Psoas muscle (tissue), 8 donors: ENCODE data around the gene TRMT1L. TPM values are rescaled to one million over a fixed set of nuclear protein-coding genes. Genes with fewer than 3 reads are reported as not detected.

Experiments used
- ATAC-seq, 4 donors: fragments of 200-7000 bp; cut with Tn5 transposase; one replicate each; pipeline ENCODE4 v1.9.1; 2020; ENCODE audit warnings: moderate library complexity in 3 of 4, mild to moderate bottlenecking in 2 of 4
- DNase-seq, 2 donors: peaks; one replicate each; pipeline ENCODE4 v3.0.0-alpha.2; 2020
- H3K27ac ChIP-seq: fragments of 200-600 bp; one replicate; pipeline ENCODE4 v1.8.0; 2022
- H3K27me3 ChIP-seq, 3 donors: fragments of 200-600 bp in 1 of 3; one replicate each; pipeline versions ENCODE4 v1.6.1 to v1.8.0; 2013 to 2022; ENCODE audit warnings: low read length in 2 of 3, mild to moderate bottlenecking in 2 of 3, moderate library complexity in 1 of 3; ENCODE audit not compliant: insufficient read depth in 3 of 3
- H3K36me3 ChIP-seq, 2 donors: fragments of 200-600 bp in 1 of 2; one replicate each; pipeline versions ENCODE4 v1.6.1 to v1.8.0; 2013 to 2022; ENCODE audit warnings: low read depth in 1 of 2, mild to moderate bottlenecking in 1 of 2, moderate library complexity in 1 of 2; ENCODE audit not compliant: insufficient read depth in 1 of 2
- H3K4me1 ChIP-seq: fragments of 200-600 bp; one replicate; pipeline ENCODE4 v1.8.0; 2022
- H3K4me3 ChIP-seq: fragments of 200-600 bp; one replicate; pipeline ENCODE4 v1.8.0; 2022; ENCODE audit warnings: mild to moderate bottlenecking
- H3K9me3 ChIP-seq: fragments of 200-600 bp; one replicate; pipeline ENCODE4 v1.8.0; 2022
- WGBS, 3 donors: extraction: QIAGEN DNeasy Blood & Tissue Kit; methylation state at CpG; one replicate each; pipeline versions ENCODE4 v1.1.6 to v1.1.7; 2013; 5-methylcytosine and 5-hydroxymethylcytosine counted together
- intact Hi-C, 2 donors: fragments of 100-400 bp; cut with DNase I; formaldehyde crosslinking; loops; one replicate each; pipeline versions ENCODE4 v1.11.0 to v1.14.2; 2022
- polyA plus RNA-seq, 3 donors: library from polyadenylated mRNA; stranded (reverse); fragments of 200-250 nt; gene quantifications; one replicate each; pipeline ENCODE4 v1.2.3, GENCODE V29; 2013
- total RNA-seq, 4 donors: library from RNA; stranded (reverse); fragmentation: NEBNext Ultra II Directional in 2 of 4; extraction: Animal tissue kit (Norgen Biotek cat#: 25700) in 2 of 4; gene quantifications; one replicate each; pipeline versions ENCODE4 v1.2.1 to v1.2.4, GENCODE V29; 2021 to 2023
- TF ChIP-seq, protein P1 (sequence below): fragments of 200-600 bp; IDR thresholded peaks from one replicate; pipeline ENCODE4 v1.8.0; 2022; ENCODE audit warnings: antibody characterized with exemption
- donor health status: healthy with polysubstance abuse.
- donor health status: DM: no; HTN: no; CAD: no; lungs with moderate emphysema.
- donor health status: Bipolar disorder and iron deficiency.
- donor health status: healthy.
- donor health status: DM: yes; HTN: yes; CAD: no.
- donor health status: DM: no; HTN: no; CAD: no.
- donor health status: DM: no; HTN: no; CAD: no.
- donor health status: DM: yes; HTN: yes; CAD: no.

The TRMT1L gene
- total and polyA plus RNA-seq, 7 donors: 13.2 to 41.3 (median 30.4) TPM

DNA sequence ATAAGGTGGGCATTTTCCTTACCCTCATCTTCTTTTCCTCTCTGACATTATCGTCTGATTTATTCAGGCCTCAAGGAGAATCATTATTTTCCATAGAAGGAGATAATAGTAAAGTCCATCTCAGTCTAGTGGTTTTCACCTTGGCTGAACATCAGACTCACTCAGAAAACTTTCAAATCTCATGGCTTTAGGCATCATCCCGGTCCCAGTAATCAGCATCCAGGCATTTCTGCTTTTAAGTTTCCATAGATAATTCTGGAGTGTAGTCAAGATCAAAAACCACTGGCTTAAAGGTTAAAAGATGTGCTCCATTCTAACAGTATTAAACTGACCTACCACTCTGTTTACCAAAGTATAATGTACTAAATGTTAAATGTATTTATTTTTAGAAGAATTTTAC is 62.0 kb downstream of the TRMT1L start:
- WGBS, 3 donors: 95 to 98% (median 96%) methylated on average over 2 of the region's 2 CpGs
- DNase-seq: no peak

DNA sequence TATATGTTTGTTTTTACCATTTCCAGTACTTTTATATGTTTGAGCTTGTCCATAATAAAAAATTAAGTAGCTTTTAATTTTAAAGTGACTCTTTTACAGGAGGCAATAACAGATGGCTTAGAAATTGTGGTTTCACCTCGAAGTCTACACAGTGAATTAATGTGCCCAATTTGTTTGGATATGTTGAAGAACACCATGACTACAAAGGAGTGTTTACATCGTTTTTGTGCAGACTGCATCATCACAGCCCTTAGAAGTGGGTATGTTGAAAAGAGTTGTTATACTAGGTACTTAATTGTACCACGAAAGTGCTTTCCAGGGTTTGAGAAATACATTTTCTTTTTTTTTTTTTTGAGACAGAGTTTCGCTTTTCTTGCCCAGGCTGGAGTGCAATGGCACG is 65.3 kb downstream of the TRMT1L start:
- Histone ChIP-seq H3K27ac (no peak overlapping the region), H3K36me3 (peaks cover 0 to 66% of the 10 kb centered on the region in 2 donors), H3K4me1 (no peaks in the 10 kb centered on the region), H3K27me3 (no peaks in the 10 kb centered on the region), H3K4me3 (no peak overlapping the region), H3K9me3 (no peaks in the 10 kb centered on the region)
- TF ChIP-seq, protein P1, sequence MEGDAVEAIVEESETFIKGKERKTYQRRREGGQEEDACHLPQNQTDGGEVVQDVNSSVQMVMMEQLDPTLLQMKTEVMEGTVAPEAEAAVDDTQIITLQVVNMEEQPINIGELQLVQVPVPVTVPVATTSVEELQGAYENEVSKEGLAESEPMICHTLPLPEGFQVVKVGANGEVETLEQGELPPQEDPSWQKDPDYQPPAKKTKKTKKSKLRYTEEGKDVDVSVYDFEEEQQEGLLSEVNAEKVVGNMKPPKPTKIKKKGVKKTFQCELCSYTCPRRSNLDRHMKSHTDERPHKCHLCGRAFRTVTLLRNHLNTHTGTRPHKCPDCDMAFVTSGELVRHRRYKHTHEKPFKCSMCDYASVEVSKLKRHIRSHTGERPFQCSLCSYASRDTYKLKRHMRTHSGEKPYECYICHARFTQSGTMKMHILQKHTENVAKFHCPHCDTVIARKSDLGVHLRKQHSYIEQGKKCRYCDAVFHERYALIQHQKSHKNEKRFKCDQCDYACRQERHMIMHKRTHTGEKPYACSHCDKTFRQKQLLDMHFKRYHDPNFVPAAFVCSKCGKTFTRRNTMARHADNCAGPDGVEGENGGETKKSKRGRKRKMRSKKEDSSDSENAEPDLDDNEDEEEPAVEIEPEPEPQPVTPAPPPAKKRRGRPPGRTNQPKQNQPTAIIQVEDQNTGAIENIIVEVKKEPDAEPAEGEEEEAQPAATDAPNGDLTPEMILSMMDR: no peak
- ATAC-seq (no peak), DNase-seq (no peak)
- intact Hi-C loops: no loop called here
- WGBS, 3 donors: 88 to 91% (median 89%) methylated on average over 5 of the region's 5 CpGs

More for the DNA sequence above, 62.0 kb downstream of the TRMT1L start:
- H3K9me3 ChIP-seq: no peaks in the 10 kb centered on the region
- H3K4me1 ChIP-seq: no peaks in the 10 kb centered on the region
- H3K36me3 ChIP-seq: peaks cover 0 to 58% of the 10 kb centered on the region in 2 donors
- ATAC-seq: no peak
- H3K27me3 ChIP-seq: no peaks in the 10 kb centered on the region
- intact Hi-C loops: no loop called here
- H3K4me3 ChIP-seq: no peak overlapping the region
- H3K27ac ChIP-seq: no peak overlapping the region
- TF ChIP-seq, protein P1: no peak

DNA sequence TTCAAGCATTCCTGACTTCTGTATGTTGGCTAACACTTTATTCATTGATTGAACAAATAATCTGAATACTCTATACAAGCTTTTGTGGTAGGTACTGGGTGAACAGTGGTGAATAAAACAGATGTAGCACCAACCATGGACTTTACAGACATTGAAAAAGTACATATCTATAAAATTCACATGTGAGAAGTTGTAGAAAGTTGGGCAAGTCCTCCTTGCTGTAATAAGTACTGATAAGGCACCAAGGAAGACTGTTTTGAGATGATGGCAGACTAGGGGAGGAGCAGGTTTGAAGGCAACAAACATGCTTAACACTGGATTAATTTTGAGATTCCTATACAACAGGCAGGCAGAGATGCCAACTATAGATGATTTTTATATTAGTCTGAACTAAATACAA is 69.0 kb downstream of the TRMT1L start:
- Histone ChIP-seq H3K36me3 (peaks cover 0 to 40% of the 10 kb centered on the region in 2 donors), H3K4me3 (no peak overlapping the region), H3K9me3 (no peaks in the 10 kb centered on the region), H3K27ac (no peak overlapping the region), H3K27me3 (no peaks in the 10 kb centered on the region), H3K4me1 (no peaks in the 10 kb centered on the region)
- DNase-seq (no peak), ATAC-seq (no peak)
- TF ChIP-seq, protein P1: no peak
- intact Hi-C loops: no loop called here

DNA sequence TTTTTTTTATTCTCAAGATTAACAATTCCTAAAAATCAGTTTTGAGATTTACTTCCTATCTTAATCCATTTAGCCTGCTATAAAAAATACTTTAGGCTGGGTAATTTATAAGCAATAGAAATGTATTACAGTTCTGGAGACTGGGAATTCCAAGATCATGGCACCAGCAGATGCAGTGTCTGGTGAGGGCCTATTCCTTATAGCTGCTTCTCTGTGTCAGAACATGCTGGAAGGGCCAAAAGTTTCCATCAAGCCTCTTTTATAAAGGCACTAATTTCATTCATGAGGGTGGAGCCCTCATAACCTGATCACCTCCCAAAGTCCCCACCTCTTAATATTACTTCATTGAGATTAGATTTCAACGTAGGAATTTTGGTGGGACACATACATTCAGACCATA is 69.7 kb downstream of the TRMT1L start:
- DNase-seq (no peak), ATAC-seq (no peak)
- 96 to 97% (median 97%) methylated on average over 1 of the region's 1 CpG for WGBS, 3 donors
- H3K4me3 ChIP-seq: no peak overlapping the region
- H3K36me3 ChIP-seq: peaks cover 0 to 34% of the 10 kb centered on the region in 2 donors
- intact Hi-C loops: no loop called here
- no peaks in the 10 kb centered on the region for H3K27me3 ChIP-seq
- TF ChIP-seq, protein P1: no peak
- H3K4me1 ChIP-seq: no peaks in the 10 kb centered on the region
- H3K27ac ChIP-seq: no peak overlapping the region
- no peaks in the 10 kb centered on the region for H3K9me3 ChIP-seq

DNA sequence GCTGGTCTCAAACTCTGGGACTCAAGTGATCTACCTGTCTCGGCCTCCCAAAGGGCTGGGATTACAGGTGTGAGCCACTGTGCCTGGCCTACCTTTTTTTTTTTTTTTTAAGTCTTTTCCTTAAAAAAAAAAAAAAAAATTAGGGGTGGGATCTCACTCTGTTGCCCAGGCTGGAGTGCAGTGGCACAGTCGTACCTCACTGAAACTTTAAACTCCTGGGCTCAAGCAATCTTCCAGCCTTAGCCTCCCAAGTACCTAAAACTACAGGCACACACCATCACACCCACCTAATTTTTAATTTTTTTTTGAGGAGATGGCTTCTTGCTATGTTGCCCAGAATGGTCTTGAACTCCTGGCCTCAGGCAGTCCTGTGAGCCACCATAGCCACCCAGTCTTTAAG is 72.9 kb downstream of the TRMT1L start:
- H3K27ac ChIP-seq: no peak overlapping the region
- WGBS, 3 donors: 91 to 97% (median 94%) methylated on average over 2 of the region's 2 CpGs
- H3K27me3 ChIP-seq: no peaks in the 10 kb centered on the region
- no peak overlapping the region for H3K4me3 ChIP-seq
- ATAC-seq: no peak
- H3K9me3 ChIP-seq: no peaks in the 10 kb centered on the region
- H3K4me1 ChIP-seq: no peaks in the 10 kb centered on the region
- peaks cover 0 to 17% of the 10 kb centered on the region in 2 donors for H3K36me3 ChIP-seq
- intact Hi-C loops: no loop called here
- no peak for DNase-seq
- TF ChIP-seq, protein P1: no peak
